Psoas muscle (tissue), 8 donors: Measurements from ENCODE around the gene PTBP3. TPM values are rescaled to one million over a fixed set of nuclear protein-coding genes. Genes with fewer than 3 reads are reported as not detected.

Experiments
- ATAC-seq, 4 donors: fragments of 200-7000 bp; cut with Tn5 transposase; one replicate each; pipeline ENCODE4 v1.9.1; 2020; ENCODE audit warnings: moderate library complexity in 3 of 4, mild to moderate bottlenecking in 2 of 4
- DNase-seq, 2 donors: peaks; one replicate each; pipeline ENCODE4 v3.0.0-alpha.2; 2020
- H3K27ac ChIP-seq: fragments of 200-600 bp; one replicate; pipeline ENCODE4 v1.8.0; 2022
- H3K27me3 ChIP-seq, 3 donors: fragments of 200-600 bp in 1 of 3; one replicate each; pipeline versions ENCODE4 v1.6.1 to v1.8.0; 2013 to 2022; ENCODE audit warnings: low read length in 2 of 3, mild to moderate bottlenecking in 2 of 3, moderate library complexity in 1 of 3; ENCODE audit not compliant: insufficient read depth in 3 of 3
- H3K36me3 ChIP-seq, 2 donors: fragments of 200-600 bp in 1 of 2; one replicate each; pipeline versions ENCODE4 v1.6.1 to v1.8.0; 2013 to 2022; ENCODE audit warnings: low read depth in 1 of 2, mild to moderate bottlenecking in 1 of 2, moderate library complexity in 1 of 2; ENCODE audit not compliant: insufficient read depth in 1 of 2
- H3K4me1 ChIP-seq: fragments of 200-600 bp; one replicate; pipeline ENCODE4 v1.8.0; 2022
- H3K4me3 ChIP-seq: fragments of 200-600 bp; one replicate; pipeline ENCODE4 v1.8.0; 2022; ENCODE audit warnings: mild to moderate bottlenecking
- H3K9me3 ChIP-seq: fragments of 200-600 bp; one replicate; pipeline ENCODE4 v1.8.0; 2022
- WGBS, 3 donors: extraction: QIAGEN DNeasy Blood & Tissue Kit; methylation state at CpG; one replicate each; pipeline versions ENCODE4 v1.1.6 to v1.1.7; 2013; 5-methylcytosine and 5-hydroxymethylcytosine counted together
- intact Hi-C, 2 donors: fragments of 100-400 bp; cut with DNase I; formaldehyde crosslinking; loops; one replicate each; pipeline versions ENCODE4 v1.11.0 to v1.14.2; 2022
- polyA plus RNA-seq, 3 donors: library from polyadenylated mRNA; stranded (reverse); fragments of 200-250 nt; gene quantifications; one replicate each; pipeline ENCODE4 v1.2.3, GENCODE V29; 2013
- total RNA-seq, 4 donors: library from RNA; stranded (reverse); fragmentation: NEBNext Ultra II Directional in 2 of 4; extraction: Animal tissue kit (Norgen Biotek cat#: 25700) in 2 of 4; gene quantifications; one replicate each; pipeline versions ENCODE4 v1.2.1 to v1.2.4, GENCODE V29; 2021 to 2023
- TF ChIP-seq, protein P1 (sequence below): fragments of 200-600 bp; IDR thresholded peaks from one replicate; pipeline ENCODE4 v1.8.0; 2022; ENCODE audit warnings: antibody characterized with exemption
- donor health status: healthy with polysubstance abuse.
- donor health status: DM: no; HTN: no; CAD: no; lungs with moderate emphysema.
- donor health status: Bipolar disorder and iron deficiency.
- donor health status: healthy.
- donor health status: DM: yes; HTN: yes; CAD: no.
- donor health status: DM: no; HTN: no; CAD: no.
- donor health status: DM: no; HTN: no; CAD: no.
- donor health status: DM: yes; HTN: yes; CAD: no.

Gene PTBP3
- total and polyA plus RNA-seq, 7 donors: 2.8 to 26.9 (median 9.1) TPM

DNA sequence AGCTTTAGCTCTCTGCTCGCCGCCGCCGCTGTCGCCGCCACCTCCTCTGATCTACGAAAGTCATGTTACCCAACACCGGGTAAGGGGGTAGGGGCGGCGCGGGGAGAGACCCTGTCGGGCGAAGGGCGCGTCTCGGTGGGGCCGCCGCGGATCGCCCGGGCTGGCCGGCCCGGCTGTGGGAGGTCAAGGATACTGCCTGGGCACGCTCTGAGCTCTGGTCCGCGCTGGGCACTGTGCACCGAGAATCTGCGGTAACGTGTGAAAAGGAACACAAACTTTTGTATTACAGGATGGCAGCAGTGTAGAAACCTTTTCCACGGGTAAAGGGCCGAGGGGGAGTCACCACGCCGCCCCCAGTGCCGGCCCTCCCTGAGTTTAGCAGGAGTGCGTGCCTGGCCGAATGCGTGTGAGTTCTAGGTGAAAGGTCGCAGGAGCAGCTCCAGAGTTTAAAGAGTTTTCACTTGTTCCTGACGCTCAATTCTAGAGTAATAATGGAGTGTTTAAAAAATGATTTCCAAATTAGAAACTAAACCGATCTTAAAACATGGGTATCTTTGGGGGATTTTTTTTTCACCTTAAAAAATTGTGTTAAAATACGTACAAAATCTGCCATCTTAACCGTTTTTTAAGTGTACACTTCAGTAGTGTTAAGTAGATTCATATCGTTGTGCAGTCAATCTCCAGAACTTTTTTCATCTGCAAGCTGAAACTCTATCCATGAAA is 46.8 kb upstream of the PTBP3 start, which contains the start of gene HSDL2:
HSDL2 (plus strand) TSS at position 7 of the 723 bp plus-strand sequence; CDS start at position 63, 56 bp downstream.
- Histone ChIP-seq H3K27me3 (no peaks in the 10 kb centered on the region), H3K4me1 (peaks cover 37% of the 10 kb centered on the region), H3K4me3 (peak within 1 kb of the TSS; percentile 75), H3K27ac (peak within 1 kb of the TSS; percentile 96), H3K36me3 (no peaks in the 10 kb centered on the region), H3K9me3 (no peaks in the 10 kb centered on the region)
- intact Hi-C loops: loop anchor here (5.0 kb wide), 2 partner anchors 42 to 372 kb away; partner anchors contain the start of gene SNX30 (in 1 of the 2)
- peak; percentile 42 to 61 (median 56) for ATAC-seq
- DNase-seq: peak in 1 of 2 donors; percentile 59
- TF ChIP-seq, protein P1, sequence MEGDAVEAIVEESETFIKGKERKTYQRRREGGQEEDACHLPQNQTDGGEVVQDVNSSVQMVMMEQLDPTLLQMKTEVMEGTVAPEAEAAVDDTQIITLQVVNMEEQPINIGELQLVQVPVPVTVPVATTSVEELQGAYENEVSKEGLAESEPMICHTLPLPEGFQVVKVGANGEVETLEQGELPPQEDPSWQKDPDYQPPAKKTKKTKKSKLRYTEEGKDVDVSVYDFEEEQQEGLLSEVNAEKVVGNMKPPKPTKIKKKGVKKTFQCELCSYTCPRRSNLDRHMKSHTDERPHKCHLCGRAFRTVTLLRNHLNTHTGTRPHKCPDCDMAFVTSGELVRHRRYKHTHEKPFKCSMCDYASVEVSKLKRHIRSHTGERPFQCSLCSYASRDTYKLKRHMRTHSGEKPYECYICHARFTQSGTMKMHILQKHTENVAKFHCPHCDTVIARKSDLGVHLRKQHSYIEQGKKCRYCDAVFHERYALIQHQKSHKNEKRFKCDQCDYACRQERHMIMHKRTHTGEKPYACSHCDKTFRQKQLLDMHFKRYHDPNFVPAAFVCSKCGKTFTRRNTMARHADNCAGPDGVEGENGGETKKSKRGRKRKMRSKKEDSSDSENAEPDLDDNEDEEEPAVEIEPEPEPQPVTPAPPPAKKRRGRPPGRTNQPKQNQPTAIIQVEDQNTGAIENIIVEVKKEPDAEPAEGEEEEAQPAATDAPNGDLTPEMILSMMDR: no peak
- 0 to 1% (median 0%) methylated on average over 32 to 43 of the region's 43 CpGs for WGBS, 3 donors

DNA sequence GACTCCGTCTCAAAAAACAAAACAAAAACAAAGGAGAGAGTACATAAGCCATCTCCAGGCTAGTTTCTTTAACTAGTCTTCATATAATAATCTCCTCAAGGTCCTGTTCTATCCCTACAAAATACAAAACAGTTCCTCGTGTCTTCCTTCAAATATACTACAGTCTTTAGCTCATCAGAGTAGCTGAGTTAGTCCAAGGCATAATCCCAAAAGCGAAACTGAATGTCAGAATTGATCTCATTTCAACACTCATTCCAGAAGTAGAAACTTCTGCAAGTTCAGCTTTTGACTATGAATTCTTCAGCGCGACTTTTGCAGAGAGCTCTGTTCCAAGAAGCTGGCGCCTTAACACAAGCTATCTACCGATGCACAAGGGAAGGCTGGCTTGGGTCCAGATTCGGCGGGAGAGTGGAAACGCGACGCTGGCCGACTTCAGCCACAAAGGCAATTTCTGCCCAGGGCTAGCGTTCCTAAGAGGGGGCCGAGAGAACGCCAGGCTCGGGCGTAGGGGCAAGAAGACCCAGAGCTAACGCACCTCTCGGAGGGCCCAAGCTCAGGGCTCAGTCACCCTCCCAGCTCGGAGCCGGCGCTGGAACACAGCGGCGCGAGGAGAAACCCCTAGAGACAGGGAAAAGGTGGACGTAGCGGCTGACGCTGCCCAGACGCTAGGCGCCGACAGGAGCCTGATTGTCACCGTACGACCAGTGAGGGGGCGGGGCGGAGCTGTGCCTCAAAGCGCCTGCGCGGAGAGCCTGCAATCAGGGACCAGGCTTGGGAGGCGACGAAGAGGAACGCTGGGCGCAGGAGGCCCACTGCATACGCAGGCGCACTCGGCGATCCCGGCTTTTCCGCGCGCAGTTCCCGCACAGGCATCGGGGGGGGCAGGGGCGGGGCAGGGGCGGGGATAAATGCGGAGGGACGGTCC is 46.0 kb upstream of the PTBP3 start:
- Histone ChIP-seq H3K4me1 (peaks cover 32% of the 10 kb centered on the region), H3K9me3 (no peaks in the 10 kb centered on the region), H3K36me3 (no peaks in the 10 kb centered on the region), H3K27ac (peak overlapping the region; percentile 96), H3K4me3 (peak overlapping the region; percentile 75), H3K27me3 (no peaks in the 10 kb centered on the region)
- DNase-seq (peak; percentile 100), ATAC-seq (peak; percentile 92 to 97 (median 96))
- intact Hi-C loops: loop anchor here (2.0 to 5.0 kb wide), 5 partner anchors 42 to 617 kb away; partner anchors contain the start of genes KIAA1958 (in 1 of the 2) and SNX30 (in 1 of the 2)
- TF ChIP-seq, protein P1: no peak
- 0 to 1% (median 0%) methylated on average over 48 to 57 of the region's 57 CpGs for WGBS, 3 donors

DNA sequence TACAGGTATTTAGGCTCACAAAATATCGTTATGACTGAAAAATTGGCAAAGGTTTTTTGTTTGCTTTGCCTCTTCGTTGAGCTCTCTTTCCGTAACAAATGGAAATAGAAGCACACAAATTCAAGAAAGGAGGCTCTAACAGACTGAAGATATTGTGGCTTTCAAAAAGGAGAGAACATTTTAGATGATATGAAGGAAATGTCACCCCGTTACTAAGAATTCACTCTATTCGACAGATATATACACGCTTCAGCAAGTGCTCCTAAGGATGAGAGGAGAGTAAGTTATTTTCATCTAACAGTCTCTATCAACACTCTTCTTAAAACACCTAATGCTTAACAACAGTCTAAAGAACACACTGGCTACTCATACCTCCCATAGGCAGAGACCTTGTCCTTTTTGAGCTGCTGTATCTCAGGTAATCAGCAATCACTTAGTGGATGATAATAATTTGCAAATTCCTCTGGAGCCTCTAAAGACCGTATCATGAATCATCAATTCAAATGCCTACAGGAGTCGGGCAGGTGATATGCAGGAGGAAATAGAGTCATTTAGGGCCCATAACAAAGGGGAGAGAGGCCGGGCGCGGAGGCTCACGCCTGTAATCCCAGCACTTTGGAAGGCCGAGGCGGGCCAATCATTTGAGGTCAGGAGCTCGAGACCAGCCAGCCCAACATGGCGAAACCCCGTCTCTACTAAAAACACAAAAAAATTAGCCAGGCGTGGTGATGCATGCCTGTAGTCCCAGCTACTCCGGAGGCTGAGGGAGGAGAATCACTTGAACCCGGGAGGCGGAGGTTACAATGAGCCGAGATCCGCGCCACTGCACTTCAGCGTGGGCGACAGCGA is 45.1 kb upstream of the PTBP3 start:
- Histone ChIP-seq H3K4me1 (peaks cover 28% of the 10 kb centered on the region), H3K27ac (peak overlapping the region; percentile 96), H3K27me3 (no peaks in the 10 kb centered on the region), H3K4me3 (peak overlapping the region; percentile 75), H3K36me3 (no peaks in the 10 kb centered on the region), H3K9me3 (no peaks in the 10 kb centered on the region)
- ATAC-seq (no peak), DNase-seq (peak in 1 of 2 donors; percentile 53)
- TF ChIP-seq, protein P1: no peak
- 5 to 9% (median 6%) methylated on average over 27 of the region's 27 CpGs for WGBS, 3 donors
- intact Hi-C loops: loop anchor here in 1 of 2 donors (2.0 to 5.0 kb wide), 3 partner anchors 41 to 616 kb away; partner anchors contain the start of gene KIAA1958
